Naive thymus-derived CD4-positive, alpha-beta T cell (primary cell): Measurements from ENCODE around the gene TEX19. TPM values are rescaled to one million over a fixed set of nuclear protein-coding genes. Genes with fewer than 3 reads are reported as not detected.

Experiments
- ATAC-seq: fragments of 150-1000 bp; cut with Tn5 transposase; 2 replicates; pipeline ENCODE4 v1.10.0; 2021; ENCODE audit warnings: mild to moderate bottlenecking, moderate library complexity
- CTCF ChIA-PET: fragments of 350-600 bp; sonication (Branson Sonifier 250); formaldehyde crosslinking; loops from one replicate; lab custom pipeline; 2021; ENCODE audit warnings: antibody characterized with exemption; lab: Charles Lee
- POLR2A ChIA-PET: fragments of 350-600 bp; sonication (Branson Sonifier 250); formaldehyde crosslinking; loops from one replicate; lab custom pipeline; 2021; ENCODE audit warnings: antibody characterized with exemption, inconsistent platforms; lab: Charles Lee
- DNase-seq, 9 donors: peaks; one replicate each; pipeline versions ENCODE4 v3.0.0 to v3.0.0-alpha.2; 2020 to 2022; ENCODE audit warnings: mixed read lengths in 1 of 9
- H3K27ac ChIP-seq: one replicate; pipeline ENCODE4 v1.7.0; 2013; ENCODE audit warnings: mild to moderate bottlenecking, low read depth, low read length, moderate library complexity
- H3K27me3 ChIP-seq, 2 donors: one replicate each; pipeline ENCODE4 v1.7.0; 2013; ENCODE audit warnings: low read length in 2 of 2, mild to moderate bottlenecking in 2 of 2, moderate library complexity in 2 of 2; ENCODE audit not compliant: control insufficient read depth in 2 of 2, insufficient read depth in 2 of 2
- H3K36me3 ChIP-seq, 3 experiments: 1 replicate in 2 of 3; 2 replicates in 1 of 3; pipeline ENCODE4 v1.7.0; 2013; ENCODE audit warnings: low read length in 3 of 3, mild to moderate bottlenecking in 3 of 3, moderate library complexity in 1 of 3; ENCODE audit not compliant: insufficient read depth in 3 of 3, control insufficient read depth in 2 of 3
- H3K4me1 ChIP-seq, 2 donors: one replicate each; pipeline ENCODE4 v1.7.0; 2013; ENCODE audit warnings: low read length in 2 of 2, mild to moderate bottlenecking in 2 of 2, moderate library complexity in 1 of 2; ENCODE audit not compliant: control insufficient read depth in 2 of 2, insufficient read depth in 2 of 2
- H3K4me3 ChIP-seq: 2 replicates; pipeline ENCODE4 v1.7.0; 2013; ENCODE audit warnings: mild to moderate bottlenecking, low read length
- H3K9me3 ChIP-seq, 3 experiments: 1 replicate in 2 of 3; 2 replicates in 1 of 3; pipeline ENCODE4 v1.7.0; 2013; ENCODE audit warnings: low read length in 3 of 3; ENCODE audit not compliant: control insufficient read depth in 2 of 3
- H3K27ac Mint-ChIP-seq, 9 donors: one replicate each; pipeline ENCODE4 v1.8.0; 2020 to 2022; ENCODE audit warnings: mixed read lengths in 9 of 9, mild to moderate bottlenecking in 8 of 9, moderate library complexity in 5 of 9, inconsistent platforms in 2 of 9
- H3K27me3 Mint-ChIP-seq, 5 donors: one replicate each; pipeline ENCODE4 v1.8.0; 2021 to 2022; ENCODE audit warnings: mixed read lengths in 5 of 5, mild to moderate bottlenecking in 1 of 5
- H3K36me3 Mint-ChIP-seq, 5 donors: one replicate each; pipeline ENCODE4 v1.8.0; 2020 to 2022; ENCODE audit warnings: mixed read lengths in 5 of 5, mild to moderate bottlenecking in 3 of 5, inconsistent platforms in 1 of 5
- H3K4me1 Mint-ChIP-seq, 7 donors: one replicate each; pipeline ENCODE4 v1.8.0; 2020 to 2022; ENCODE audit warnings: mixed read lengths in 7 of 7, mild to moderate bottlenecking in 3 of 7, inconsistent platforms in 1 of 7
- H3K4me3 Mint-ChIP-seq, 10 donors: one replicate each; pipeline ENCODE4 v1.8.0; 2020 to 2022; ENCODE audit warnings: mild to moderate bottlenecking in 10 of 10, mixed read lengths in 10 of 10, moderate library complexity in 6 of 10, inconsistent platforms in 2 of 10
- H3K9me3 Mint-ChIP-seq, 11 donors: one replicate each; pipeline ENCODE4 v1.8.0; 2020 to 2022; ENCODE audit warnings: mixed read lengths in 11 of 11, mild to moderate bottlenecking in 4 of 11, inconsistent platforms in 1 of 11, moderate library complexity in 1 of 11
- intact Hi-C, 2 donors: fragments of 100-400 bp; cut with micrococcal nuclease; formaldehyde crosslinking; loops; one replicate each; pipeline ENCODE4 v1.15.1; 2023
- polyA plus RNA-seq, 2 donors: library from polyadenylated mRNA; unstranded; fragments of 300-500 nt; fragmentation: Illumina TruSeq; gene quantifications; one replicate each; pipeline ENCODE4 v1.2.3, GENCODE V29; 2021
- total RNA-seq, 6 experiments: library from RNA in 5 of 6; stranded (reverse) in 5 of 6; gene quantifications; 1 replicate in 5 of 6; 2 replicates in 1 of 6; pipeline ENCODE4 v1.2.3 and lab custom pipeline; 2021 to 2026

The TEX19 gene
- total and polyA plus RNA-seq, 7 experiments from 2014 or later: not detected

DNA sequence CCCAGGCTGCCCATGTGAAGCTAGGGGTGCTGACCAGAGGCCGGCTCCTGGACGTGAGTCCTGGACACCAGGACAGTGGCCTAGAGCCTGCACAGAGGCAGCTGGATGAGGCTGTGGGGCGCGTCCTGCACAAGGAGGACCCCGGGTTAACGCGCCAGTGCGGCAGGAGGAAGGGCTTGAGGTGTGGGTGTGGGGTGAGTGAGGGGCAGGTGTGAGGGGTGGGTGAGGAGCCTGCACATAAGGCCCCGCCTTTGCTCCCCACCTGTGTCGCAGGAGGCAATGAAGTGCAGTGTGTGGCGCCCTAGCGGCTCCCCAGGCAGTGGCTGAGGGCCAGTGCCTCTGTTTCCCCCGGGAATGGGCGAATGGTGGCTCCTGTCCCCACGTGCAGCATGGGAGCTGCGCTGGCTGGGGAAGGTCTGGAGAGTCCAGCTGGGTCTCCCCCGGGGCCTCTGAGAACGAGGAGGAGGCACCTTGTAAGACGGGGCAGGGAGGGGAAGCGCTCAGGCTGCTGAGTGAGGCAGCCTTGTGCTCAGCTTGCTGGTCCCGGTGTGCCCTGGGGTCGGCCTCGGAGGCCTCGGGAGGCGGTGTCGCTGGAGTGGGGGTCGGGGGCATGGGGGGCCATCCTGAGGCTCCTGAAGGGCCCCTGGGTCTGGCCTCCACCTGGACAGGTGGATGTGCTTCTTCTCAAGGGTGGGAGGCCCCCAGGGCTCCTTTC, 44.9 kb upstream of the TEX19 start:
- peaks cover 8 to 13% of the 10 kb centered on the region in 2 donors for H3K4me1 ChIP-seq
- Mint-ChIP-seq H3K9me3 (no peaks in the 10 kb centered on the region), H3K27ac (peak overlapping the region in 6 of 9 donors; percentile 6 to 86 (median 50)), H3K36me3 (peaks cover 0 to 17% (median 4%) of the 10 kb centered on the region in 5 donors), H3K4me1 (peaks cover 6 to 23% (median 14%) of the 10 kb centered on the region in 7 donors), H3K27me3 (no peaks in the 10 kb centered on the region), H3K4me3 (peak overlapping the region in 7 of 10 donors; percentile 15 to 71 (median 47))
- ChIA-PET POLR2A (interaction anchor here (1.5 to 12.6 kb wide), 3 partner anchors 13 to 21 kb away, joined by 3 to 237 read pairs (median 26); no protein-coding TSS in a partner anchor), CTCF (interaction anchor here (0.6 to 3.7 kb wide), 3 partner anchors 12 to 39 kb away, joined by 5 to 61 read pairs (median 18); no protein-coding TSS in a partner anchor)
- no peak for ATAC-seq
- H3K27ac ChIP-seq: peak overlapping the region; percentile 91
- H3K36me3 ChIP-seq: peaks cover 0 to 39% (median 0%) of the 10 kb centered on the region in 3 experiments
- no peak overlapping the region for H3K4me3 ChIP-seq
- intact Hi-C loops: no loop called here
- H3K27me3 ChIP-seq: no peaks in the 10 kb centered on the region
- no peaks in the 10 kb centered on the region for H3K9me3 ChIP-seq
- no peak for DNase-seq

DNA sequence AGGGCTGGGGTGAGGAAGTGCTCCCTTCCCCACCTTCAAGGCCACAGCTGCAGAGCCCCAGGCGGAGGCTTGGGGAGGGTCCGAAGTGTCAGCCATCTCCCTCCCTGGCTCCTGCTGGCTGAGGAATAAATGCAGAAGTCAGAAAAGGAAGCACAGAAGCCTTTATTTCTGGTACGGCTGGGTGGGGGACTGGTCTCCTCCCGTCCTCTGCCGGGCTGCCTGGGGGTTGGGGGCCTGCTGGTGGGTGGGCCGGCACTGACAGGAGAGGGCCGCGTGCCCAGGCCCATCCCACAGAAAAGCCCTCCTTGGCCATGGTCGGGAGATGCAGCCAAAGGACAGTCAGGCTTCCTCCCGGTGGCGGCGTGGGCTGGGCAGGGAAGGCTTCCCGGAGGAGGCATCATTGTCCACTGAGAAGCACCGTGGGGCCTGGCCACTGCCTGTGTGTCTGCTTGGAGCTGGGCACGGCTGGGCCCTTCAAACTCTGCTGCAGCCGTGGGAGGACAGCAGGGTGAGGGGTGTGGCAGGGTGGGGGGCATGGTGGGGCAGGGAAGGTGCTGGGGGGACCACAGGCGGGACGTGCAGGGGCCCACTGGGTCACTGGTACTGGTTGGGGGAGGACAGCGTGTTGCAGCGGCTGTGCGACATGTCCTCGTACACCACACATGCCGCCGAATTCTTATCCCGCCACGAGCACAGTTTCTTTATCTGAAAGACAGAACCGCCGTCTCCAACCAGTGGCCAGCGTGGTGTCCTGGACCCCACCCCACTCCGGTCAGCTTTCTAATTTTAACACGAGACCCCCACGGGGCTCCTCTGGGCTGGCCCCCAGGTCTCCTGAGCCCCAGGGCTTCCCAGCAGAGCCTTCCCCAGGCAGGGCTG, 44.1 kb upstream of the TEX19 start:
- intact Hi-C loops: no loop called here
- Mint-ChIP-seq H3K36me3 (peaks cover 0 to 17% (median 4%) of the 10 kb centered on the region in 5 donors), H3K9me3 (no peaks in the 10 kb centered on the region), H3K4me1 (peaks cover 6 to 22% (median 14%) of the 10 kb centered on the region in 7 donors), H3K27ac (peak overlapping the region in 7 of 9 donors; percentile 77 to 97 (median 89)), H3K27me3 (no peaks in the 10 kb centered on the region), H3K4me3 (peak overlapping the region in 6 of 10 donors; percentile 88 to 99 (median 97))
- ATAC-seq (no peak), DNase-seq (peak in 1 of 9 donors; percentile 8)
- ChIA-PET POLR2A (interaction anchor here (1.1 to 12.6 kb wide), 4 partner anchors 14 to 73 kb away, joined by 3 to 237 read pairs (median 14); no protein-coding TSS in a partner anchor), CTCF (interaction anchor here (3.5 kb wide), 1 partner anchor 15 kb away, joined by 61 read pairs; no protein-coding TSS in a partner anchor)
- Histone ChIP-seq H3K4me3 (peak overlapping the region; percentile 91), H3K36me3 (peaks cover 0 to 39% (median 0%) of the 10 kb centered on the region in 3 experiments), H3K27me3 (no peaks in the 10 kb centered on the region), H3K9me3 (no peaks in the 10 kb centered on the region), H3K27ac (peak overlapping the region; percentile 91), H3K4me1 (peaks cover 8 to 13% of the 10 kb centered on the region in 2 donors)

DNA sequence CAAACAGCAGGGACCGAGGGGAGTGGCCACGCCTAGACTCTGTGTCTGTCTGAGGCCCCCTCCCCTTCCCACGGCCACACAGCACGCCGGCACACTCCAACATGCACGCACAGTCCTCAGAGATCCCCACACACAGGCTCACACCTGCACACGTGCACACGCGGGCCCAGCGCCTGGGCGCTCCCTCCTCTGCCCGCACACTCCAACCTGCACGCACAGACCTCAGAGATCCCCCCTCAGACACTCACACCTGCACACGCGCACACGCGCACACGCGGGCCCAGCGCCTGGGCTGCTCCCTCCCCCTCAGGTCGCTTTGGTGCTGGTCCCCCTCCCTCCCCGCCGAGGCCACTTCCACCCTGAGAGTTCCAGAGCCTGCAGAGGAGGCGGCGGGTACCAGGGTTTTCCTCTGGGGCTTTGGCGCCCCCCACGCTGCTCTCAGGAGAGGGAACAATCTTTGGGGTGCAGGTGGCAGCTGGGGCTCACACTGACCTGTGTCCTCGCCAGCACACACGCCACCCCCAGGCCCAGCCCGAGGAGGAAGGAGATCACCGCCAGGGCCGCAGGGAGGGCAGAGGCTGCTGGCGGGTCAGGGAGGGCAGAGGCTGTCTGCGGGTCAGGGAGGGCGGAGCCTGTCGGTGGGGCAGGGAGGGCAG, 43.2 kb upstream of the TEX19 start:
- peaks cover 10 to 19% (median 15%) of the 10 kb centered on the region in 7 donors for H3K4me1 Mint-ChIP-seq
- Histone ChIP-seq H3K27ac (peak overlapping the region; percentile 91), H3K4me3 (peak overlapping the region; percentile 91), H3K36me3 (peaks cover 0 to 39% (median 0%) of the 10 kb centered on the region in 3 experiments), H3K27me3 (no peaks in the 10 kb centered on the region), H3K4me1 (peaks cover 10 to 13% of the 10 kb centered on the region in 2 donors), H3K9me3 (no peaks in the 10 kb centered on the region)
- no peaks in the 10 kb centered on the region for H3K27me3 Mint-ChIP-seq
- POLR2A ChIA-PET: interaction anchor here (0.8 to 12.6 kb wide), 6 partner anchors 15 to 74 kb away, joined by 3 to 237 read pairs (median 3); no protein-coding TSS in a partner anchor
- peak overlapping the region in 6 of 10 donors; percentile 88 to 99 (median 97) for H3K4me3 Mint-ChIP-seq
- CTCF ChIA-PET: interaction anchor here (1.0 to 3.5 kb wide), 4 partner anchors 15 to 81 kb away, joined by 4 to 61 read pairs (median 4); no protein-coding TSS in a partner anchor
- ATAC-seq: peak; percentile 63
- intact Hi-C loops: loop anchor here (2.0 kb wide), 3 partner anchors 17 to 77 kb away; partner anchors contain the start of genes CSNK1D (in 1 of the 2) and SECTM1 (in 1 of the 2)
- no peaks in the 10 kb centered on the region for H3K9me3 Mint-ChIP-seq
- DNase-seq: peak in 8 of 9 donors; percentile 48 to 72 (median 65)
- H3K27ac Mint-ChIP-seq: peak overlapping the region in 6 of 9 donors; percentile 77 to 97 (median 90)
- peaks cover 0 to 17% (median 4%) of the 10 kb centered on the region in 5 donors for H3K36me3 Mint-ChIP-seq

DNA sequence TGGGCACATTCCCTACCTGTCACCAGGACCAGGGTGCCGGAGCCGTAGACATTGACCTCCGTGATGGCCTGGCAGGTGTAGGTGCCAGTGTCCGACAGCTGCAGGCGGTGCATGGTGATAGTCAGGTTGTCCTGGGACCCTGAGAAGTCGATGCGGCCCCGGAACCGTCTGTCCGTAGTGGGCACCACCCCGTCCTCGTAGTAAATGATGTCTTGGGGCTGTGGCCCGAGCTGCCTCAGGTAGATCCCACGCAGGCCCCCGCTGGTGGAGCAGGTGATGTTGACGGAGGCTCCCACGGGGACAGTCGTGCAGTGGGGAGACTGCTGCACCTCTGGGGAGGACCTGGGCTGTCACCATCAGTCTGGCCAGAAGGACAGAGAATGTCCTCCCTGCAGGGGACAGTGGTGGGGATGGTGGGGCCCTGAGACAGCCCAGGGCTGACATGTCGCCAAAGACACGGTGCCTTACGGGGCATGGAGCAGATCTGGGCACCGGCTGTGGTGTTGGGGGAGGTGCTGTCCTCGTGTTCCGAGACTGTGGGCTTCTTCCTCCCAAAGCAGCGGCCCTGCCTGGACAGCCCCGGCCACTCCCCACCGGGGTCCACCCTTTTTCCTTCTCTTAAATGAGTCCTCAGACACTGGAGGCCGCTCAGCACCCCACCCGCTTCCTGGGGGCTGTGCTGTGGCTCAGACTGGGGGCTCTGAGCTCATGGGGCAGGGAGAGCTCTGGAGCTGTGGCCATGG, 42.2 kb upstream of the TEX19 start:
- ChIA-PET POLR2A (interaction anchor here (0.8 to 12.6 kb wide), 14 partner anchors 8 to 290 kb away, joined by 3 to 237 read pairs (median 4); partner anchors contain the start of gene SECTM1), CTCF (interaction anchor here (0.7 to 3.5 kb wide), 12 partner anchors 7 to 293 kb away, joined by 3 to 61 read pairs (median 4); partner anchors contain the start of gene SLC16A3)
- ATAC-seq (peak; percentile 19), DNase-seq (peak in 3 of 9 donors; percentile 39 to 50 (median 48))
- Mint-ChIP-seq H3K4me1 (peaks cover 17 to 24% (median 19%) of the 10 kb centered on the region in 7 donors), H3K9me3 (no peaks in the 10 kb centered on the region), H3K27ac (peak overlapping the region in 6 of 9 donors; percentile 66 to 97 (median 90)), H3K36me3 (peaks cover 0 to 17% (median 4%) of the 10 kb centered on the region in 5 donors), H3K27me3 (no peaks in the 10 kb centered on the region), H3K4me3 (peak overlapping the region in 6 of 10 donors; percentile 88 to 99 (median 97))
- peaks cover 0 to 39% (median 0%) of the 10 kb centered on the region in 3 experiments for H3K36me3 ChIP-seq
- intact Hi-C loops: loop anchor here (1.0 to 2.0 kb wide), 6 partner anchors 14 to 78 kb away; partner anchors contain the start of genes CSNK1D (in 1 of the 2) and SECTM1 (in 1 of the 2)
- no peaks in the 10 kb centered on the region for H3K27me3 ChIP-seq
- peak overlapping the region; percentile 91 for H3K27ac ChIP-seq
- H3K4me3 ChIP-seq: peak overlapping the region; percentile 91
- H3K4me1 ChIP-seq: peaks cover 17 to 20% of the 10 kb centered on the region in 2 donors
- no peaks in the 10 kb centered on the region for H3K9me3 ChIP-seq
